Endodermal cell (in vitro differentiated cells): ENCODE data around the gene IKBKG. TPM values are rescaled to one million over a fixed set of nuclear protein-coding genes. Genes with fewer than 3 reads are reported as not detected.

Source experiments
- DNase-seq: peaks from one replicate; pipeline ENCODE4 v3.0.0-alpha.2; 2017
- H3K27ac ChIP-seq: 2 replicates; pipeline ENCODE4 v1.5.1; 2013; ENCODE audit warnings: mild to moderate bottlenecking, low read depth, low read length, moderate library complexity
- H3K27me3 ChIP-seq: 2 replicates; pipeline ENCODE4 v1.6.1; 2013; ENCODE audit warnings: mild to moderate bottlenecking, low read length, moderate library complexity; ENCODE audit not compliant: insufficient read depth, control insufficient read depth, poor library complexity, severe bottlenecking
- H3K36me3 ChIP-seq: 2 replicates; pipeline ENCODE4 v1.7.0; 2013; ENCODE audit warnings: mild to moderate bottlenecking, low read length, moderate library complexity; ENCODE audit not compliant: control insufficient read depth, insufficient read depth
- H3K4me1 ChIP-seq: one replicate; pipeline ENCODE4 v1.7.0; 2013; ENCODE audit warnings: low read length; ENCODE audit not compliant: control insufficient read depth, insufficient read depth
- H3K4me3 ChIP-seq: 2 replicates; pipeline ENCODE4 v1.5.1; 2013; ENCODE audit warnings: mild to moderate bottlenecking, low read length, moderate library complexity
- H3K9ac ChIP-seq: 2 replicates; pipeline ENCODE4 v1.6.1; 2013; ENCODE audit warnings: mild to moderate bottlenecking, low read length, moderate library complexity; ENCODE audit not compliant: poor library complexity, severe bottlenecking; ENCODE audit errors: extremely low read depth
- H3K9me3 ChIP-seq: 2 replicates; pipeline ENCODE4 v1.6.1; 2013; ENCODE audit warnings: mild to moderate bottlenecking, low read length, moderate library complexity; ENCODE audit not compliant: control insufficient read depth
- H3K27ac Mint-ChIP-seq: 2 replicates; pipeline ENCODE4 v1.8.0; 2020; ENCODE audit warnings: mixed read lengths
- H3K27me3 Mint-ChIP-seq: 2 replicates; pipeline ENCODE4 v1.8.0; 2021; ENCODE audit warnings: mild to moderate bottlenecking, mixed read lengths; ENCODE audit not compliant: insufficient read depth
- H3K36me3 Mint-ChIP-seq: 2 replicates; pipeline ENCODE4 v1.8.0; 2020; ENCODE audit warnings: low read depth, mixed read lengths
- H3K4me1 Mint-ChIP-seq: 2 replicates; pipeline ENCODE4 v1.8.0; 2020; ENCODE audit warnings: mixed read lengths
- H3K4me3 Mint-ChIP-seq: 2 replicates; pipeline ENCODE4 v1.8.0; 2020; ENCODE audit warnings: mild to moderate bottlenecking, moderate library complexity, mixed read lengths
- H3K9me3 Mint-ChIP-seq: 2 replicates; pipeline ENCODE4 v1.8.0; 2020; ENCODE audit warnings: mild to moderate bottlenecking, mixed read lengths
- WGBS, 2 experiments: methylation state at CpG; one replicate each; pipeline versions ENCODE4 v1.1.5 to v1.1.7; 2013; ENCODE audit warnings: missing lambda C conversion rate in 2 of 2, mixed read lengths in 1 of 2; ENCODE audit not compliant: insufficient coverage in 1 of 2, insufficient read length in 1 of 2; 5-methylcytosine and 5-hydroxymethylcytosine counted together
- total RNA-seq, 2 donors: library from RNA; stranded (reverse); fragmentation: NEBNext Ultra II Directional in 1 of 2; extraction: Animal tissue kit (Norgen Biotek cat#: 25700) in 1 of 2; gene quantifications; 2 replicates in 1 of 2; 3 replicates in 1 of 2; pipeline ENCODE4 v1.2.1, GENCODE V29; 2021
- TF ChIP-seq, protein P1 (sequence below): fragments of 200-600 bp; sonication (generic); conservative IDR thresholded peaks from 2 replicates; pipeline ENCODE4 v1.5.0; 2021; ENCODE audit warnings: antibody characterized with exemption, mild to moderate bottlenecking

IKBKG gene
- total RNA-seq, 2 donors from 2014 or later: 19.8 to 20.3 TPM

DNA sequence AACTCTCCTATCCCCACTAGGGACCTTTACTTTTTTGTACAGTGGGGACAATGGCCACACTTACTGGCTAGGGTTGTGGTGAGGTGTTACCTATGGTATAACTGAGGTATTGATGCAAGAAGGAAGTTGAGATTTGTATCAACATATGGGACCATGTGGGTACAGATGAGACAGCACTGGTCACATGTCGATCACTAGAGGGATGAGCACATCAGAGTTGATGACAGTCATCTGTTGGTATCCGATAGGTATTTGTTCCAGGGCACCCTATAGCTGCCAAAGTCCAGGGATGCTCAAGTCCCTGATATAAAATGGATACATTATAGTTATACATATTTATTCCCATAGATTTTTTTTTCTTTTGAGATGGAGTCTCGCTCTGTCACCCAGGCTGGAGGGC, 44.4 kb upstream of the IKBKG start:
- no peak overlapping the region for H3K9ac ChIP-seq
- Mint-ChIP-seq H3K27ac (no peak overlapping the region), H3K36me3 (peaks cover 13% of the 10 kb centered on the region), H3K4me3 (no peak overlapping the region), H3K4me1 (no peaks in the 10 kb centered on the region), H3K9me3 (peaks cover 56% of the 10 kb centered on the region), H3K27me3 (peaks cover 2% of the 10 kb centered on the region)
- peaks cover 3% of the 10 kb centered on the region for H3K36me3 ChIP-seq
- H3K27me3 ChIP-seq: no peaks in the 10 kb centered on the region
- TF ChIP-seq, protein P1, sequence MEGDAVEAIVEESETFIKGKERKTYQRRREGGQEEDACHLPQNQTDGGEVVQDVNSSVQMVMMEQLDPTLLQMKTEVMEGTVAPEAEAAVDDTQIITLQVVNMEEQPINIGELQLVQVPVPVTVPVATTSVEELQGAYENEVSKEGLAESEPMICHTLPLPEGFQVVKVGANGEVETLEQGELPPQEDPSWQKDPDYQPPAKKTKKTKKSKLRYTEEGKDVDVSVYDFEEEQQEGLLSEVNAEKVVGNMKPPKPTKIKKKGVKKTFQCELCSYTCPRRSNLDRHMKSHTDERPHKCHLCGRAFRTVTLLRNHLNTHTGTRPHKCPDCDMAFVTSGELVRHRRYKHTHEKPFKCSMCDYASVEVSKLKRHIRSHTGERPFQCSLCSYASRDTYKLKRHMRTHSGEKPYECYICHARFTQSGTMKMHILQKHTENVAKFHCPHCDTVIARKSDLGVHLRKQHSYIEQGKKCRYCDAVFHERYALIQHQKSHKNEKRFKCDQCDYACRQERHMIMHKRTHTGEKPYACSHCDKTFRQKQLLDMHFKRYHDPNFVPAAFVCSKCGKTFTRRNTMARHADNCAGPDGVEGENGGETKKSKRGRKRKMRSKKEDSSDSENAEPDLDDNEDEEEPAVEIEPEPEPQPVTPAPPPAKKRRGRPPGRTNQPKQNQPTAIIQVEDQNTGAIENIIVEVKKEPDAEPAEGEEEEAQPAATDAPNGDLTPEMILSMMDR: no peak
- WGBS, 2 experiments: 97 to 100% methylated on average over 1 to 3 of the region's 3 CpGs
- no peak for DNase-seq
- H3K9me3 ChIP-seq: no peaks in the 10 kb centered on the region
- no peak overlapping the region for H3K4me3 ChIP-seq
- H3K27ac ChIP-seq: no peak overlapping the region
- H3K4me1 ChIP-seq: no peaks in the 10 kb centered on the region

DNA sequence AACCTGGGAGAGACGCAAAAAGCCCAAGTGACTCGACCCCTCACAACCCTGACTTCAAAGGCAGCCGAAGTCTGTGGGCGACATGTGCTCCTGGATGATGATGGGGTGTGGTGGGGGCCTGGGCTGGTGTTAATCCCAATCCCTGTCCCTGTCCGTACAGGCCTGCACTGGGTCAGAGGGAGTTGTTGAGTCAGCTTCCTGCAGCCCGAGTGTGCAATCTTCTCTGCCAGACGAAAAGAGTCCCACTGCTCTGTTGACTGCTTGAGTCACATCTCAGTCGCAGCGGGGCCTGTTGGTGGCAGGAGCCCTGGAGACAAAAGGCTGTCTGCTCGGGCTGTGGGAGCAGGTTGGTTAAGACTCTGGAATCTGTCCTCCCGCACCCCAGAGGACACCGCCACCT, 41.7 kb upstream of the IKBKG start:
- Mint-ChIP-seq H3K9me3 (peaks cover 66% of the 10 kb centered on the region), H3K36me3 (peaks cover 28% of the 10 kb centered on the region), H3K4me1 (no peaks in the 10 kb centered on the region), H3K27ac (no peak overlapping the region), H3K4me3 (no peak overlapping the region), H3K27me3 (peaks cover 2% of the 10 kb centered on the region)
- WGBS, 2 experiments: 92 to 100% methylated on average over 3 to 12 of the region's 12 CpGs
- H3K27ac ChIP-seq: no peak overlapping the region
- DNase-seq: no peak
- H3K9ac ChIP-seq: no peak overlapping the region
- H3K36me3 ChIP-seq: peaks cover 12% of the 10 kb centered on the region
- no peaks in the 10 kb centered on the region for H3K4me1 ChIP-seq
- H3K27me3 ChIP-seq: no peaks in the 10 kb centered on the region
- H3K9me3 ChIP-seq: peaks cover 3% of the 10 kb centered on the region
- TF ChIP-seq, protein P1: no peak
- no peak overlapping the region for H3K4me3 ChIP-seq

DNA sequence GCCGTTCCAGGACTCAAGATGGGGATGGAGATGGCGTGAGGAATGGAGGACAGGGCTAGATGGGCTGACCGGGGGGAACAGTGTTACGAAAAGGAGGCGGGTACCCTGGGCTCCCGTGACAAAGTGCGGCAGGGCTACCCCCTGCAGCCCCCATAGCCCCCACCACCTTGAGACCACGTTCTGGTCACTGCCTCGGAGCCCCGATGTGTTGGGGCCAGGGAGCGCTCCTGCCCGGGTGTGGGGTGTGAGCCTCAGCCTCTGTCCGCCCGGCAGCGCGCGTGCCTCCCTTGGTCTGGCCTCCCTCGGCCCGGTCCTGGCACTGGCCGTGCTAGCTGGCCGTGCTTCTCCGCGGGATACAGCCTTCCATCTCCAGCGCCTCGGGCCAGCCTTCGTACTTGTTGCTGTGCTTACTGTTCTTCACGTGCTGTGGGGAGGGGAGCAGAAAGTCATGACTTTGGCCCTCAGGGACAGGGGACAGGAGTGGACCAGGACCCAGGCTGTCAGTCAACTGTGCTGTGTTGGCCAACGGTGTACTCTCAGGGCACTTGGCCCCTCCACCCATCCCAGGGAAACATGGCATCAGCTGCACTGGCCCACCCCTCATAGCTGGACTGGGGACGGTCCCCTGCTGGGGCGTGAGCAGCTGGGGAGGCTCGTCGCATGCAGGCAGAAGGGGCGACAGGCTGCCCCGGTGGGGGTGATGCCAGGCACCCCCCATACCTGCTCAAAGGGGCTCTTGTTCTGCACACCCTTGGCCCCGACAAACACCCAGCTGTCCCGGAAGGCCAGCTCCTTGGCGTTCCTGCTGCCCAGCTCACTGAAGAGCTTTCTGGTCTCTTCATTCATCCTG, 40.7 kb upstream of the IKBKG start:
- no peak for DNase-seq

More for the DNA sequence above, 40.7 kb upstream of the IKBKG start:
- Mint-ChIP-seq H3K4me1 (no peaks in the 10 kb centered on the region), H3K27me3 (no peaks in the 10 kb centered on the region), H3K36me3 (peaks cover 32% of the 10 kb centered on the region), H3K27ac (no peak overlapping the region), H3K4me3 (no peak overlapping the region), H3K9me3 (peaks cover 66% of the 10 kb centered on the region)
- Histone ChIP-seq H3K9me3 (peaks cover 3% of the 10 kb centered on the region), H3K4me1 (no peaks in the 10 kb centered on the region), H3K27ac (no peak overlapping the region), H3K27me3 (no peaks in the 10 kb centered on the region), H3K36me3 (peaks cover 12% of the 10 kb centered on the region), H3K9ac (no peak overlapping the region), H3K4me3 (no peak overlapping the region)
- TF ChIP-seq, protein P1: no peak
- WGBS, 2 experiments: 95 to 97% methylated on average over 10 to 33 of the region's 37 CpGs
